ENCODE data around the gene LTB4R2. TPM values are rescaled to one million over a fixed set of nuclear protein-coding genes. Genes with fewer than 3 reads are reported as not detected.
"Not testable (repeated sequence)": the region's sequence is repeated elsewhere in the genome, so short reads cannot be mapped to it uniquely, and the experiment has no call there.

Gene LTB4R2
- total RNA-seq, 1 donor from 2014 or later, result 1.5 TPM

DNA sequence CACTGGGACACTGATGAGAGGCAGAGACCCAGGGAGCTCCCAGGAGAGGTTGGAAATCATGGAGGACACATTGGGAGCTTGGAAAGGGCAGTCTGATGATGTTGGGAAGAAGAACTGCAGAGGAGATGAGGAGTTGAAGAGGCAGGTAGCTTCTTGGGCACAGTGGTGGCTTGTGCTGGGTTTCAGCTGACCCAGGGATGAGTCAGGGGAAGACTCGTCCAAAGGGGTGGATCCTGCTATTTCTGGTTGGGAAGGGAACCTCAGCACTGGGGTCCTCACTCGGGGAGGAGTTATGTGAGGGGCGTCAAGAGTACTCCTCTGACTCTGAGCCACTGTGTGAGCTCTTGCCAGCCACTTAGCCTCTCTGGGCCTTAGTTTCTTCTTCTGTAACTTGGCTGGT, 13.4 kb downstream of the LTB4R2 start:
- no peak for DNase-seq (ENCODE audit: low read depth)
- H3K4me3 ChIP-seq (ENCODE audit: low read depth, low read length), result no peak overlapping the region
- TF ChIP-seq, protein P1, sequence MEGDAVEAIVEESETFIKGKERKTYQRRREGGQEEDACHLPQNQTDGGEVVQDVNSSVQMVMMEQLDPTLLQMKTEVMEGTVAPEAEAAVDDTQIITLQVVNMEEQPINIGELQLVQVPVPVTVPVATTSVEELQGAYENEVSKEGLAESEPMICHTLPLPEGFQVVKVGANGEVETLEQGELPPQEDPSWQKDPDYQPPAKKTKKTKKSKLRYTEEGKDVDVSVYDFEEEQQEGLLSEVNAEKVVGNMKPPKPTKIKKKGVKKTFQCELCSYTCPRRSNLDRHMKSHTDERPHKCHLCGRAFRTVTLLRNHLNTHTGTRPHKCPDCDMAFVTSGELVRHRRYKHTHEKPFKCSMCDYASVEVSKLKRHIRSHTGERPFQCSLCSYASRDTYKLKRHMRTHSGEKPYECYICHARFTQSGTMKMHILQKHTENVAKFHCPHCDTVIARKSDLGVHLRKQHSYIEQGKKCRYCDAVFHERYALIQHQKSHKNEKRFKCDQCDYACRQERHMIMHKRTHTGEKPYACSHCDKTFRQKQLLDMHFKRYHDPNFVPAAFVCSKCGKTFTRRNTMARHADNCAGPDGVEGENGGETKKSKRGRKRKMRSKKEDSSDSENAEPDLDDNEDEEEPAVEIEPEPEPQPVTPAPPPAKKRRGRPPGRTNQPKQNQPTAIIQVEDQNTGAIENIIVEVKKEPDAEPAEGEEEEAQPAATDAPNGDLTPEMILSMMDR (IDR thresholded peaks at IDR 0.05; ENCODE audit: insufficient read depth, low read length, poor library complexity, severe bottlenecking), result no peak
- peaks cover 25% of the 10 kb centered on the region for H3K27me3 ChIP-seq (ENCODE audit: control insufficient read depth, insufficient read depth, low read length)
- no peaks in the 10 kb centered on the region for H3K36me3 ChIP-seq (ENCODE audit: control insufficient read depth, insufficient read depth, low read length)

DNA sequence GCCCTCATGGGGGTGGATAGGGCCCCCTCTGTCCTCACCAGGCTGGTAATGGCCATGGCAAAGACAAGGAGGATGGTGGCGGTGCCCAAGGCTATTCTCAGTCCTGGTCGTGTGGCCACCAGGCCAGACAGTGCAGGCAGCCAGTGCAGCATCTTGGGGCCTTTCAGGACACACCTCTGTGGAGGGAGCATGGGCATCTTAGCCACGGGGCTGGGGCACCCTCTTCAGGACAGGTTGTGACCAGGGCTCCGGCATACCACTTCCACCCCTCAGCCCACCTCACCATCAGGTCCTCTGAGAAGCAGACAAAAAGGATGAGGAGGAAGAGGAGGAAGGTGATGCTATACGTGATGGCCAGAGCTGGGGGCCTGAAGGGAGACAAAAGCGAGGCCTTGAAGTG, 14.1 kb downstream of the LTB4R2 start:
- DNase-seq (ENCODE audit: low read depth), result no peak
- no peak overlapping the region for H3K4me3 ChIP-seq (ENCODE audit: low read depth, low read length)
- H3K36me3 ChIP-seq (ENCODE audit: control insufficient read depth, insufficient read depth, low read length), result no peaks in the 10 kb centered on the region
- TF ChIP-seq, protein P1 (IDR thresholded peaks at IDR 0.05; ENCODE audit: insufficient read depth, low read length, poor library complexity, severe bottlenecking), result no peak
- peaks cover 21% of the 10 kb centered on the region for H3K27me3 ChIP-seq (ENCODE audit: control insufficient read depth, insufficient read depth, low read length)

DNA sequence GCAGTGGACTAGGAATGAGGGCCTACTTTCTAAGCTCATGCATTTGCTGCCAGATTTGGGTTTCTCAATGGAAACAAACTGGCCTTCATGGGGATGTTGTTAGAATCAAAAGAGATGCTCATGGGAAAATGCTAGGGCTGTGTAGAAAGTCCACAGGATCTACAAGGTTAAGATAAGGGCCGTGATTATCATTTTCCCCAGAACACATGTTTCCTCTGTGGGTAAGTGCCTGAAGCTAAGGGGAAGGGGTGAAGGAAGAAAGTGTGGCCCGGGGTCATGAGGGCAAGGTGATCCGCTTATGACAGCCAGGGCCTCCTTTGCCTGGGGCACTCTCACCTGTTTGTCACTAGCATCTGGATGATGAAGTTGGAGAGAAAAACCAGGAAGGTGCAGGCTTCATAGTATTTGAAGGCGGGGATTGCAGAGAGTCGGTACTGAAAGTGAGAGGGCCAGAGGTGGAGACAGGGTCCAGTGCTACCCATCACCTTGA, 15.1 kb downstream of the LTB4R2 start:
- H3K36me3 ChIP-seq (ENCODE audit: control insufficient read depth, insufficient read depth, low read length), result no peaks in the 10 kb centered on the region
- no peak overlapping the region for H3K4me3 ChIP-seq (ENCODE audit: low read depth, low read length)
- H3K27me3 ChIP-seq (ENCODE audit: control insufficient read depth, insufficient read depth, low read length), result peaks cover 17% of the 10 kb centered on the region
- no peak for DNase-seq (ENCODE audit: low read depth)
- TF ChIP-seq, protein P1 (IDR thresholded peaks at IDR 0.05; ENCODE audit: insufficient read depth, low read length, poor library complexity, severe bottlenecking), result no peak

DNA sequence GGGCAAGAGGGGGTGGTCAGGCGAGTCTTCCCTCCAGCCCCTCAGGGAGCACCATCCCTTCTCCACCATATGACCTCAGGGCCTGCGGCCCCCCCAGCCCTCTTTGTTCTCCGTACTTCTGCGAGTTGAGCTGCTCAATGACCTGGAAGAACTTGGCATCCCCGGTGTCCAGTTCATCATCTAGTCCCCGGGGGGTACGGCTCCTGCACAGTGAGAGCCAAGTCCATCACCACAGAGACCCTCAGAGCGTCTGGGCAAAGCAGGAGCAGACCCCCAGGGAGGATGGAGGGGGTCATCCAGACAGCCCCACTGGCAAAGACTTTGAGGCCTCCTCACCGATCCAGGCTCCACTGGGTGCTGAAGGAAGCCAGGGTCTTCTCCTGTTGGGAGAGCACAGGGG, 16.0 kb downstream of the LTB4R2 start:
- TF ChIP-seq, protein P1 (IDR thresholded peaks at IDR 0.05; ENCODE audit: insufficient read depth, low read length, poor library complexity, severe bottlenecking), result no peak
- peaks cover 18% of the 10 kb centered on the region for H3K27me3 ChIP-seq (ENCODE audit: control insufficient read depth, insufficient read depth, low read length)
- no peak for DNase-seq (ENCODE audit: low read depth)
- H3K4me3 ChIP-seq (ENCODE audit: low read depth, low read length), result no peak overlapping the region
- no peaks in the 10 kb centered on the region for H3K36me3 ChIP-seq (ENCODE audit: control insufficient read depth, insufficient read depth, low read length)

DNA sequence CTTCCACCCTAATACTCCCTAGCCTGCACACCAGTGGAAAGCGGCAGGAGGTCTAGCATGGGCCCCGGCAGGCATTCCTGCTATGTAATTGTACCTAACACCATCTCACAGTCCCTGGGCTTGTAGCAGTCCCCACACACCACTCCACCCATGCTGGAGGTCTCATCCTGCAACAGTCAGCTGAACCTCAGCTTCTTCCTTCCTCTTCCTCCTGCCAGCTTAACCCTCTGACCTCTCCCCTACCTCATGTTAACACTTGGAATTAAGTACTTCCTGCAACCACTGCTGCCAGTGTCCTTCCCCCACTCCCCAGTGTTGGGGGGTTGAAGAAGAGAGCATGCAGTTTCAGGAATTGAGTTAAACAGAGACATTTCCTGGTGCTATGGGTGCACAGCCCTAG, 17.4 kb downstream of the LTB4R2 start:
- peaks cover 18% of the 10 kb centered on the region for H3K27me3 ChIP-seq (ENCODE audit: control insufficient read depth, insufficient read depth, low read length)
- TF ChIP-seq, protein P1 (IDR thresholded peaks at IDR 0.05; ENCODE audit: insufficient read depth, low read length, poor library complexity, severe bottlenecking), result no peak
- DNase-seq (ENCODE audit: low read depth), result no peak
- H3K4me3 ChIP-seq (ENCODE audit: low read depth, low read length), result no peak overlapping the region
- H3K36me3 ChIP-seq (ENCODE audit: control insufficient read depth, insufficient read depth, low read length), result no peaks in the 10 kb centered on the region

DNA sequence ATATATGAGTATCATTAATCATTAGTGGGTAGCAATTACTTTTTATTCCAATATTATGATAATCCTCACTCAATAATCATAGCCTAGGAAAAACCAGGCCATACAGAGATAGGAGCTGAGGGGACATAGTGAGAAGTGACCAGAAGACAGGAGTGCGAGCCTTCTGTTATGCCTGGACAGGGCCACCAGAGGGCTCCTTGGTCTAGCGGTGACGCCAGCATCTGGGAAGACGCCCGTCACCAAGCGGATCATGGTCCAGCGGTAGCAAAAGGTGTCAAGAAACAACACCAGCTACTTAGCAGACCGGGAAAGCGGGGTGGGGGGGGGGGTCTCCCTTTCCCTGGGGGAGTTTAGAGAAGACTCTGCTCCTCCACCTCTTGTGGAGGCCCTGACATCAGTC, 18.0 kb downstream of the LTB4R2 start:
- TF ChIP-seq, protein P1 (IDR thresholded peaks at IDR 0.05; ENCODE audit: insufficient read depth, low read length, poor library complexity, severe bottlenecking), result peak; percentile 28
- H3K36me3 ChIP-seq (ENCODE audit: control insufficient read depth, insufficient read depth, low read length); H3K4me3 ChIP-seq (ENCODE audit: low read depth, low read length); DNase-seq (ENCODE audit: low read depth): not testable (repeated sequence)
- H3K27me3 ChIP-seq (ENCODE audit: control insufficient read depth, insufficient read depth, low read length), result peaks cover 20% of the 10 kb centered on the region
